ENCODE measurements around the gene B9D2.

- TF ChIP-seq CTCF (IDR thresholded peaks at IDR 0.05) (no peak), POLR2A (IDR thresholded peaks at IDR 0.05) (no peak)
These were observed 31.5 kb downstream of the B9D2 start for GRCh38 chr19:41332468-41332867.

Data from testis (tissue), 2 donors.